Epithelial cell of alveolus of lung (primary cell): ENCODE results near the gene CCT6B. TPM values are rescaled to one million over a fixed set of nuclear protein-coding genes. Genes with fewer than 3 reads are reported as not detected.

Experiments
- total RNA-seq: library from RNA; depleted of rRNA; stranded (reverse); fragments of >200 nt; gene quantifications from 2 replicates; pipeline ENCODE4 v1.2.1, GENCODE V29; 2015

The CCT6B gene
- 0.39 and 0.56 TPM in 2 replicates for total RNA-seq

GRCh38 chr17:34961093-34961911, at the start of gene CCT6B, which contains the start of gene ZNF830:
CCT6B (minus strand) TSS chr17:34961460; CDS start chr17:34961393, 67 bp downstream.
ZNF830 (plus strand) TSS chr17:34961540; CDS start chr17:34961567, 27 bp downstream.

DNA sequence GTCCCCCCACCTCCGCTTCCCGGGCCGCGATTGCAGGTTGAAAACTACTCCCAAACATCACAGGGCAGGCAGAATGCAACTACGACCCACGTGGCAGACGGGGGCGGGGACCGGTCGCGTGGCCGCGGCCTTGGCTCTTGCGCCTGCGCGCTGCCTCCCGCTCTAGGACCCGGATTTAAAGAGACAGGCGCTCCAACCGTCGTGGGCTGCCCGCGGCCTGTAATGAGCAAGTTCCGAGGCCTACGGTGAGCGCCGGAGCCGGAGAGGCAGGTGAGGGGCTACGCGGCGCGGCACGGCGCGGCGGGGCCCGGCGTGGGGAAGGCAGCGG, 19.1 kb upstream of the CCT6B start, which contains the start of gene LIG3:
TSS of gene LIG3 (plus strand) at position 160 of the 328 bp plus-strand sequence. CDS start 2,494 bp downstream, outside the sequence.

Other genes starting within 250 kb of the CCT6B start
- 9.7 TPM in 2 replicates for gene ZNF830, start 80 bp upstream of the CCT6B start, total RNA-seq
- 9.2 and 25.6 TPM in 2 replicates for gene LIG3, start 19.1 kb upstream of the CCT6B start, total RNA-seq
- 15.3 and 15.5 TPM in 2 replicates for gene RFFL, start 102.2 kb upstream of the CCT6B start, total RNA-seq
- 9.7 and 15.7 TPM in 2 replicates for gene RAD51D, start 158.4 kb upstream of the CCT6B start, total RNA-seq
- not detected in 2 replicates for gene FNDC8, start 160.2 kb upstream of the CCT6B start, total RNA-seq
- 17.6 and 39.0 TPM in 2 replicates for gene NLE1, start 180.8 kb upstream of the CCT6B start, total RNA-seq
- gene UNC45B, start 186.4 kb upstream of the CCT6B start, total RNA-seq: 0.96 TPM in 1 of 2 replicates, not detected in the other
- not detected in 2 replicates for gene SLC35G3, start 232.9 kb upstream of the CCT6B start, total RNA-seq